Endothelial cell (in vitro differentiated cells): Measurements from ENCODE around the gene IGSF10. TPM values are rescaled to one million over a fixed set of nuclear protein-coding genes. Genes with fewer than 3 reads are reported as not detected.
"Not testable (repeated sequence)": the region's sequence is repeated elsewhere in the genome, so short reads cannot be mapped to it uniquely, and the experiment has no call there.

ENCODE experiments used
- DNase-seq: peaks from one replicate; pipeline ENCODE4 v3.0.0; 2021; ENCODE audit warnings: low spot score
- H3K27ac Mint-ChIP-seq: one replicate; pipeline ENCODE4 v1.8.0; 2021; ENCODE audit warnings: mixed read lengths, inconsistent platforms; ENCODE audit not compliant: unreplicated experiment
- H3K27me3 Mint-ChIP-seq: one replicate; pipeline ENCODE4 v1.8.0; 2021; ENCODE audit warnings: mild to moderate bottlenecking, moderate library complexity, mixed read lengths, inconsistent platforms; ENCODE audit not compliant: unreplicated experiment
- H3K36me3 Mint-ChIP-seq: one replicate; pipeline ENCODE4 v1.8.0; 2021; ENCODE audit warnings: mild to moderate bottlenecking, low read depth, mixed read lengths, inconsistent platforms; ENCODE audit not compliant: unreplicated experiment
- H3K4me1 Mint-ChIP-seq: one replicate; pipeline ENCODE4 v1.8.0; 2021; ENCODE audit warnings: mild to moderate bottlenecking, mixed read lengths, inconsistent platforms; ENCODE audit not compliant: unreplicated experiment
- H3K4me3 Mint-ChIP-seq: one replicate; pipeline ENCODE4 v1.8.0; 2021; ENCODE audit warnings: mild to moderate bottlenecking, mixed read lengths, inconsistent platforms; ENCODE audit not compliant: unreplicated experiment
- H3K9me3 Mint-ChIP-seq: one replicate; pipeline ENCODE4 v1.8.0; 2021; ENCODE audit warnings: mixed read lengths, inconsistent platforms; ENCODE audit not compliant: unreplicated experiment
- total RNA-seq: library from RNA; stranded (reverse); fragmentation: NEBNext Ultra II Directional; extraction: Animal tissue kit (Norgen Biotek cat#: 25700); gene quantifications from one replicate; pipeline ENCODE4 v1.2.1, GENCODE V29; 2021; ENCODE audit not compliant: unreplicated experiment
- TF ChIP-seq, protein P1 (sequence below): fragments of 200-600 bp; sonication (generic); IDR thresholded peaks from one replicate; pipeline ENCODE4 v1.5.0; 2021; ENCODE audit warnings: antibody characterized with exemption; ENCODE audit not compliant: unreplicated experiment

The IGSF10 gene
- total RNA-seq, 1 donor from 2014 or later: 4.1 TPM

DNA sequence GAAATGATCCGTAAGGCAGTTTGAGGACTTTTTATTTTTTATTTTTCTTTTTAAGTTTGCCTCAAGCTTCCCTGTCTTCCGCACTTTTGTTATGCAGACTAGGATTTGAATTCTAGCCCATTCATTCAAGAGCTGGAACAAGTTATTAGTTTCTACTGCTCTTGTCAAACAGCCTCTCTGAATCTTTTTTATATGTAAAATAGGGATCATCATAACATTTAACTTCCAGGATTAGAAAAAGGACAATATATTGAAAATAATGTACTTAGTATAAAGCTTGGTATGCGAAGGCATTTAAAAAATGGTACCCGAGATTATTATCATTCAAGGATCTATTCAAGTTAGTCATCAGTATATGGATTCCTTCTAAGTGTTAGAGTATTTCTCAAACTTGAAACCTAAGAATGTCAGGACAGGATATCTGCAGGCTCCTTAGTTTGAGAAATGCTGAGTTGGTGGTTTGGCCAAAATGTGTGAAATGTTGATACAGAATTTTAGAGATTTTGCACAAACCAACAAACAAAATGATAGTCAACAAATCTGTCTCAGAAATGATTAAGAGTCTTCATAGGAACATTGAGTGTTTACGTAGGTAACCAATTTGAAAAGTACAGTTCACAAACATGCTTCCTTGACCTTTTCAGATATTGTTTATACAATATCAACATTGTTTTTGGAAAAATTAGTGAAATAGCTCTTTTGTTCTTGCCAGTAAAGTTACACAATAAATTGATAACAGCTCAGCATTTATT is 40.5 kb upstream of the IGSF10 start:
- Mint-ChIP-seq H3K27ac (no peak overlapping the region), H3K36me3 (peaks cover 4% of the 10 kb centered on the region), H3K4me3 (no peak overlapping the region), H3K4me1 (peaks cover 8% of the 10 kb centered on the region), H3K9me3 (no peaks in the 10 kb centered on the region), H3K27me3 (no peaks in the 10 kb centered on the region)
- TF ChIP-seq, protein P1, sequence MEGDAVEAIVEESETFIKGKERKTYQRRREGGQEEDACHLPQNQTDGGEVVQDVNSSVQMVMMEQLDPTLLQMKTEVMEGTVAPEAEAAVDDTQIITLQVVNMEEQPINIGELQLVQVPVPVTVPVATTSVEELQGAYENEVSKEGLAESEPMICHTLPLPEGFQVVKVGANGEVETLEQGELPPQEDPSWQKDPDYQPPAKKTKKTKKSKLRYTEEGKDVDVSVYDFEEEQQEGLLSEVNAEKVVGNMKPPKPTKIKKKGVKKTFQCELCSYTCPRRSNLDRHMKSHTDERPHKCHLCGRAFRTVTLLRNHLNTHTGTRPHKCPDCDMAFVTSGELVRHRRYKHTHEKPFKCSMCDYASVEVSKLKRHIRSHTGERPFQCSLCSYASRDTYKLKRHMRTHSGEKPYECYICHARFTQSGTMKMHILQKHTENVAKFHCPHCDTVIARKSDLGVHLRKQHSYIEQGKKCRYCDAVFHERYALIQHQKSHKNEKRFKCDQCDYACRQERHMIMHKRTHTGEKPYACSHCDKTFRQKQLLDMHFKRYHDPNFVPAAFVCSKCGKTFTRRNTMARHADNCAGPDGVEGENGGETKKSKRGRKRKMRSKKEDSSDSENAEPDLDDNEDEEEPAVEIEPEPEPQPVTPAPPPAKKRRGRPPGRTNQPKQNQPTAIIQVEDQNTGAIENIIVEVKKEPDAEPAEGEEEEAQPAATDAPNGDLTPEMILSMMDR: no peak
- no peak for DNase-seq

DNA sequence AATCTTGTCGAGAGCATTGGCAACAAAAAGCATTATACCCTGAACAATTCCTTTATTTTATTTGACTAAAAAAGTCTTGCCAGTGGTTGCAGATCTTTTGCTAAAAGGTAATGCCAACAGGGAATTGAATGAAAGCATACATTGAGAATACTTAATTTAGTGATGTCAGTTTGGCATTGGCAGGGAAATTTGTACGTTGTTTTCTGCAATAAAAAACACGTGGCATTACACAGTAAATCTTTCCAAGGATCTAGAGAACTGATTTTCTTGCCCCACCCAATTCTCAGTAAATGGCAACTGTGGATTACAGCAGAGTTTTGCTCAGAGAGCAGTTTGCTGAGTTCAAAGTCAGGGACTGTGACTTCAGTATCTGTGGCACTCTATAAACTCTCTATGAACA is 38.3 kb upstream of the IGSF10 start:
- Mint-ChIP-seq H3K27me3 (no peaks in the 10 kb centered on the region), H3K36me3 (peaks cover 4% of the 10 kb centered on the region), H3K4me3 (no peak overlapping the region)

DNA sequence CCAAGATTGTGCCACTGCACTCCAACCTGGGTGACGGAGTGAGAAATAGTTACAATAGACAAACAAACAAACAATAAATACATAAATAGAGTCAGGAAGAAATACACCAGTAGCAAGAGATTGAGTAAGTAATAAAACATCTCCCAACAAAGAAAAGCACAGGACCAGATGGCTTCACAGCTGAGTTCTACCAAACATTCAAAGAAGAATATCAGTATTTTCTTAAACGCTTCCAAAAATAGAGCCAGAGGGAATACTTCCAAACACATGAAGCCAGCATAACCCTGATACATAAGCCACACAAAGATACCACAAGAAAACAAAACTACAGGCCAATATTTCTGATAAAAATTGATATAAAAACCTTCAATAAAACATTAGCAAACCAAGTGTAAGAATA is 30.7 kb upstream of the IGSF10 start:
- no peaks in the 10 kb centered on the region for H3K4me1 Mint-ChIP-seq
- H3K27ac Mint-ChIP-seq: no peak overlapping the region
- H3K27me3 Mint-ChIP-seq: no peaks in the 10 kb centered on the region
- no peak overlapping the region for H3K4me3 Mint-ChIP-seq
- TF ChIP-seq, protein P1: no peak
- no peaks in the 10 kb centered on the region for H3K9me3 Mint-ChIP-seq
- H3K36me3 Mint-ChIP-seq: no peaks in the 10 kb centered on the region
- DNase-seq: no peak

More for the DNA sequence above, 38.3 kb upstream of the IGSF10 start:
- TF ChIP-seq, protein P1: no peak
- DNase-seq: no peak
- no peaks in the 10 kb centered on the region for H3K9me3 Mint-ChIP-seq
- H3K27ac Mint-ChIP-seq: no peak overlapping the region
- peaks cover 8% of the 10 kb centered on the region for H3K4me1 Mint-ChIP-seq

DNA sequence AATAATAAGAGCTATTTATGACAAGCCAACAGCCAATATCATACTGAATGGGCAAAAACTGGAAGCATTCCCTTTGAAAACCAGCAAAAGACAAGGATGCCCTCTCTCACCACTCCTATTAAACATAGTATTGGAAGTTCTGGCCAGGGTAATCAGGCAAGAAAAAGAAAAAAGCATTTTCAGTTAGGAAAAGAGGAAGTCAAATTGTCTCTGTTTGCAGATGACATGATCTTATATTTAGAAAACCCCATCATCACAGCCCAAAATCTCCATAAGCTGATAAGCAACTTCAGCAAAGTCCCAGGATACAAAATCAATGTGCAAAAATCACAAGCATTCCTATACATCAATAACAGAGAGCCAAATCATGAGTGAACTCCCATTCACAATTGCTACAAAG is 27.0 kb upstream of the IGSF10 start:
- not testable (repeated sequence) for H3K9me3 Mint-ChIP-seq, H3K4me3 Mint-ChIP-seq, DNase-seq, H3K27me3 Mint-ChIP-seq, H3K27ac Mint-ChIP-seq, H3K36me3 Mint-ChIP-seq, H3K4me1 Mint-ChIP-seq

- TF ChIP-seq, protein P1: no peak
- Mint-ChIP-seq H3K36me3 (peaks cover 4% of the 10 kb centered on the region), H3K27ac (no peak overlapping the region), H3K27me3 (no peaks in the 10 kb centered on the region), H3K4me3 (no peak overlapping the region), H3K4me1 (peaks cover 4% of the 10 kb centered on the region), H3K9me3 (no peaks in the 10 kb centered on the region)
- no peak for DNase-seq
Observed at GRCh38 chr3:151483961-151484520, 23.2 kb upstream of the IGSF10 start.
